GM12878 (cell line): ENCODE results near the gene LIN37. TPM values are rescaled to one million over a fixed set of nuclear protein-coding genes. Genes with fewer than 3 reads are reported as not detected.

Source experiments
- ATAC-seq: fragments of 200-7000 bp; cut with Tn5 transposase; 3 replicates; pipeline ENCODE4 v1.9.1; 2020; ENCODE audit warnings: mild to moderate bottlenecking, moderate library complexity
- BruUV-seq: library from RNA; stranded (reverse); fragments of 400-500 nt; replicated peaks from 2 replicates; lab custom pipeline; 2021; lab: Mats Ljungman, UMichigan
- CTCF ChIA-PET: fragments of 300-600 bp; sonication (Branson Sonifier 250); formaldehyde crosslinking; extraction: SDS; loops from one replicate; lab custom pipeline; 2021; ENCODE audit warnings: inconsistent platforms; lab: Yijun Ruan, JAX
- POLR2A ChIA-PET: fragments of 350-600 bp; formaldehyde crosslinking; extraction: SDS; loops from one replicate; lab custom pipeline; 2021; ENCODE audit warnings: inconsistent platforms; lab: Charles Lee
- RAD21 ChIA-PET: fragments of 300-600 bp; sonication (Branson Sonifier 250); formaldehyde crosslinking; loops from one replicate; lab custom pipeline; 2023; ENCODE audit warnings: antibody characterized with exemption; ENCODE audit not compliant: unreplicated experiment; lab: Charles Lee
- SMC1A ChIA-PET: fragments of 300-600 bp; sonication (Branson Sonifier 250); formaldehyde crosslinking; loops from one replicate; lab custom pipeline; 2023; ENCODE audit not compliant: unreplicated experiment, uncharacterized antibody; lab: Charles Lee
- DNase-seq: peaks from one replicate; pipeline ENCODE4 v3.0.0-alpha.2; 2011; ENCODE audit warnings: low read depth, low spot score
- FAIRE-seq: peaks from 3 replicates; lab custom pipeline; 2011; peaks lifted over from hg19 to GRCh38; lab: Jason Lieb, UNC
- H2AFZ ChIP-seq: 2 replicates; pipeline ENCODE4 v1.6.0; 2011; ENCODE audit warnings: low read depth, low read length, control low read depth; ENCODE audit not compliant: control insufficient read depth
- H3K27ac ChIP-seq: 2 replicates; pipeline ENCODE4 v1.5.1; 2011; ENCODE audit warnings: control low read depth; ENCODE audit not compliant: control insufficient read depth, insufficient read depth
- H3K27me3 ChIP-seq, 2 experiments: replicated peaks in 1 of 2; 2 replicates each; pipeline versions ENCODE4 v1.6.0 to v1.6.1; 2011; ENCODE audit warnings: low read length in 1 of 2; ENCODE audit not compliant: control insufficient read depth in 2 of 2, insufficient read depth in 2 of 2
- H3K36me3 ChIP-seq, 2 experiments: 2 replicates each; pipeline ENCODE4 v1.5.1; 2011; ENCODE audit warnings: low read length in 1 of 2; ENCODE audit not compliant: control insufficient read depth in 2 of 2, insufficient read depth in 2 of 2
- H3K4me1 ChIP-seq: 2 replicates; pipeline ENCODE4 v1.6.1; 2011; ENCODE audit warnings: mild to moderate bottlenecking, low read length, moderate library complexity, mixed read lengths; ENCODE audit not compliant: control insufficient read depth, insufficient read depth
- H3K4me2 ChIP-seq: 2 replicates; pipeline ENCODE4 v1.6.0; 2011; ENCODE audit warnings: control low read depth; ENCODE audit not compliant: control insufficient read depth, insufficient read depth
- H3K4me3 ChIP-seq: fragments of 200-600 bp; sonication (generic); 2 replicates; pipeline ENCODE4 v1.5.1; 2016
- H3K79me2 ChIP-seq: 2 replicates; pipeline ENCODE4 v1.6.0; 2011; ENCODE audit warnings: low read length; ENCODE audit not compliant: control insufficient read depth, insufficient read depth
- H3K9ac ChIP-seq: 2 replicates; pipeline ENCODE4 v1.8.0; 2011; ENCODE audit warnings: low read length, control low read depth, mixed read lengths; ENCODE audit not compliant: control insufficient read depth, insufficient read depth
- H3K9me3 ChIP-seq: replicated peaks from 3 replicates; pipeline ENCODE4 v1.5.1; 2011; ENCODE audit warnings: mild to moderate bottlenecking, low read length; ENCODE audit not compliant: control insufficient read depth, insufficient read depth
- H4K20me1 ChIP-seq: 2 replicates; pipeline ENCODE4 v1.6.0; 2011; ENCODE audit not compliant: control insufficient read depth, insufficient read depth
- ATF3 ChIP-seq: IDR thresholded peaks from 2 replicates; pipeline ENCODE4 v1.6.1; 2011; ENCODE audit warnings: low read depth, mild to moderate bottlenecking, low read length, moderate library complexity, borderline replicate concordance; ENCODE audit errors: extremely low read depth
- CUX1 ChIP-seq: IDR thresholded peaks from 2 replicates; pipeline ENCODE4 v1.6.1; 2012; ENCODE audit warnings: improper control_type of control experiment, low read depth, low read length; ENCODE audit not compliant: insufficient replicate concordance
- DPF2 ChIP-seq: fragments of 450-650 bp; IDR thresholded peaks from 2 replicates; pipeline ENCODE4 v1.6.1; 2017; ENCODE audit warnings: mild to moderate bottlenecking
- E2F4 ChIP-seq: IDR thresholded peaks from 2 replicates; pipeline ENCODE4 v1.6.1; 2012; ENCODE audit warnings: low read depth, low read length, improper control_type of control experiment
- EED ChIP-seq: sonication (generic); IDR thresholded peaks from 2 replicates; pipeline ENCODE4 v1.6.1; 2016; ENCODE audit warnings: antibody characterized with exemption, low read depth
- EZH2 ChIP-seq: IDR thresholded peaks from 2 replicates; pipeline ENCODE4 v1.6.1; 2012; ENCODE audit warnings: low read depth, mild to moderate bottlenecking, control low read depth, inconsistent platforms, low read length, borderline replicate concordance; ENCODE audit not compliant: control insufficient read depth
- FOXK2 ChIP-seq: fragments of 450-650 bp; IDR thresholded peaks from 2 replicates; pipeline ENCODE4 v1.6.1; 2017; ENCODE audit warnings: mild to moderate bottlenecking, moderate library complexity
- IKZF1 ChIP-seq: fragments of 450-650 bp; conservative IDR thresholded peaks from 2 replicates; pipeline ENCODE4 v1.6.1; 2017; ENCODE audit warnings: antibody characterized with exemption, mild to moderate bottlenecking
- RAD51 ChIP-seq: fragments of 450-650 bp; IDR thresholded peaks from 2 replicates; pipeline ENCODE4 v1.6.1; 2016; ENCODE audit warnings: moderate library complexity, mild to moderate bottlenecking, inconsistent platforms
- SIN3A ChIP-seq: IDR thresholded peaks from 2 replicates; pipeline ENCODE4 v1.6.1; 2012; ENCODE audit warnings: low read depth, low read length, improper control_type of control experiment
- TARDBP ChIP-seq: IDR thresholded peaks from 2 replicates; pipeline ENCODE4 v1.6.1; 2016; ENCODE audit warnings: borderline replicate concordance
- USF1 ChIP-seq: IDR thresholded peaks from 2 replicates; pipeline ENCODE4 v1.6.1; 2011; ENCODE audit warnings: borderline replicate concordance, low read depth, mild to moderate bottlenecking, moderate library complexity, mixed read lengths, low read length; ENCODE audit not compliant: insufficient read depth; ENCODE audit errors: extremely low read length
- USF2 ChIP-seq: IDR thresholded peaks from 2 replicates; pipeline ENCODE4 v1.6.1; 2011; ENCODE audit warnings: low read depth, low read length, improper control_type of control experiment, borderline replicate concordance
- YY1 ChIP-seq: IDR thresholded peaks from 2 replicates; pipeline ENCODE4 v1.6.1; 2011; ENCODE audit warnings: low read depth, mild to moderate bottlenecking, low read length
- ZZZ3 ChIP-seq: IDR thresholded peaks from 2 replicates; pipeline ENCODE4 v1.6.1; 2011; ENCODE audit warnings: low read depth; ENCODE audit not compliant: control insufficient read depth, insufficient read length
- WGBS: methylation state at CpG from one replicate; pipeline ENCODE4 v1.1.6; 2016; ENCODE audit warnings: low lambda C conversion rate; ENCODE audit not compliant: insufficient replicate concordance, insufficient coverage; ENCODE audit errors: missing lambda C conversion rate; 5-methylcytosine and 5-hydroxymethylcytosine counted together
- in situ Hi-C: fragments of 300-500 bp; cut with MboI; formaldehyde crosslinking; loops from 9 replicates; pipeline ENCODE4 v1.14.3; 2018; ENCODE audit warnings: mixed read lengths
- intact Hi-C: fragments of 100-400 bp; cut with micrococcal nuclease; formaldehyde crosslinking; loops from one replicate; pipeline ENCODE4 v1.14.2; 2022; ENCODE audit not compliant: unreplicated experiment
- polyA plus RNA-seq, 11 experiments: library from polyadenylated mRNA; depleted of rRNA in 4 of 11; unstranded in 6 of 11; stranded (reverse) in 5 of 11; fragments of >200 nt; fragmentation: Nextera tagmentation in 4 of 11; fragmentation: Illumina TruSeq in 1 of 11; extraction: Ambion mirVana in 4 of 11; extraction: Trizol in 1 of 11; gene quantifications; 1 replicate in 1 of 11; 2 replicates in 10 of 11; pipeline versions ENCODE4 v1.2.1 to v1.2.3, GENCODE V29; 2011 to 2016; ENCODE audit warnings: inconsistent platforms in 2 of 11, missing spikeins in 2 of 11, low read depth in 1 of 11
- total RNA-seq, 4 experiments: library from RNA; depleted of rRNA in 3 of 4; stranded (reverse); fragments of >200 nt in 3 of 4; fragmentation: Illumina TruSeq in 1 of 4; extraction: Trizol in 1 of 4; gene quantifications; 2 replicates each; pipeline versions ENCODE4 v1.2.1 to v1.2.3, GENCODE V29; 2013 to 2021

The LIN37 gene
- total and polyA plus RNA-seq, 10 of the 15 experiments (the other 5 are each of a cell fraction or from before 2014, with no cell fraction given): 0.69 to 11.9 (median 7.6) TPM

DNA sequence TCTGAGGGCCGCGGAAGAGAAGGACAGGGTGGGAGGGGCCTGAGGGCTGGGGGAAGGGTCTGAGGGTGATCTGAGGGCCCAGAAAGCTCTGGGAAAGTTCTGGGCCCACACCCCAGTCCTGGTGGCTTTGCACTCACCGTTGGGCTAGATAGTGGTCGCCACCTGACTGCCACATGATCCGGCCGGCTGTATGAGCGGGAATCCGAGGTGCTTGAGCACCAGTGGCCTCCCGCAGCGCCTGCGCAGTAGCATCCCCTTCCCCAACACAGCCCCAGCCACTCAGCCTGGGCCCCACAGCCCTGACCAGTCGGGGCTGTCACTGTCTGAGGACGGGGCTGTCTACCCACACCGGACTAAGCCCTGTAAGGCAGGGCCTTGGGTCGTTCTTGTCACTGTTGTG, 49.3 kb downstream of the LIN37 start (continued):
- TF ChIP-seq USF1 (no peak), YY1 (no peak), TARDBP (no peak), DPF2 (no peak), RAD51 (no peak)

DNA sequence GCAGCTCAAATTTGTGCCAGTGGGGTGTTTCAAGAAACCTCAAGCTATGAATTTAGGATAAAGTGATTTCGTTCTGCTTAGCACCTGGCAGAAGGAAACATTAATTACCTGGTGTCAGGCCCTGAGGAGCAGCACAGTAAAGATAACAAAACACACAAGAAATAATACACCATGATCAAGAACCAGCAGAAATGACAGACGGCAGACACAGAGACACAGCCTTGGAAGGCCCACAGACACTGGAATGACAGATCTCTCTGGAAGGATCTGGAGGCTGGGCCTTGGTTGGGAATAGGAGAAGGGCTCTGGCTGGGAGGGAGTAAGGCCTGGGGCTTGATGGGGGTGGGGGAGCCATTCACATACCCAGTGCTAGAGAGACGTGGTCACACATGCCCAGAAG, 53.5 kb downstream of the LIN37 start:
- Histone ChIP-seq H3K27ac (no peak overlapping the region), H2AFZ (no peak overlapping the region), H3K9me3 (no peaks in the 10 kb centered on the region), H4K20me1 (no peaks in the 10 kb centered on the region), H3K79me2 (no peaks in the 10 kb centered on the region), H3K36me3 (no peaks in the 10 kb centered on the region), H3K27me3 (no peaks in the 10 kb centered on the region; a peak in 1 of 4 replicates), H3K4me1 (no peaks in the 10 kb centered on the region), H3K4me2 (no peak overlapping the region), H3K4me3 (no peak overlapping the region), H3K9ac (no peak overlapping the region)
- RAD21 ChIA-PET: no interaction called here
- in situ Hi-C loops (no loop called here), intact Hi-C loops (no loop called here)
- 0% methylated on average over 3 of the region's 3 CpGs for WGBS
- DNase-seq (no peak), FAIRE-seq (no peak), ATAC-seq (no peak)
- CTCF ChIA-PET: no interaction called here
- BruUV-seq: no TSS peak
- POLR2A ChIA-PET: interaction anchor here (1.0 kb wide), 1 partner anchor 10 kb away, joined by 3 read pairs; no protein-coding TSS in a partner anchor
- SMC1A ChIA-PET: no interaction called here
- no peak for TF ChIP-seq ZZZ3
- no peak for TF ChIP-seq USF2
- no peak for TF ChIP-seq SIN3A
- no peak for TF ChIP-seq FOXK2
- no peak for TF ChIP-seq E2F4
- TF ChIP-seq EED: no peak
- TF ChIP-seq ATF3: no peak
- no peak for TF ChIP-seq EZH2
- no peak for TF ChIP-seq IKZF1
- no peak for TF ChIP-seq CUX1
